Left lung (tissue), 10 donors: ENCODE measurements around the gene FRZB. TPM values are rescaled to one million over a fixed set of nuclear protein-coding genes. Genes with fewer than 3 reads are reported as not detected.

Source experiments
- ATAC-seq: fragments of 200-7000 bp; cut with Tn5 transposase; one replicate; pipeline ENCODE4 v1.9.1; 2020; ENCODE audit warnings: moderate library complexity
- DNase-seq, 4 donors: peaks; one replicate each; pipeline ENCODE4 v3.0.0-alpha.2; 2013 to 2020
- H3K27ac ChIP-seq, 2 donors: fragments of 200-600 bp; sonication (generic) in 1 of 2; one replicate each; pipeline versions ENCODE4 v1.5.0 to v1.8.0; 2020 to 2021
- H3K27me3 ChIP-seq, 2 donors: fragments of 200-600 bp; sonication (generic) in 1 of 2; one replicate each; pipeline versions ENCODE4 v1.5.0 to v1.8.0; 2020 to 2021
- H3K36me3 ChIP-seq, 2 donors: fragments of 200-600 bp; sonication (generic) in 1 of 2; one replicate each; pipeline versions ENCODE4 v1.5.0 to v1.8.0; 2020 to 2021
- H3K4me1 ChIP-seq, 2 donors: fragments of 200-600 bp; one replicate each; pipeline ENCODE4 v1.8.0; 2021
- H3K4me3 ChIP-seq, 2 donors: fragments of 200-600 bp; sonication (generic) in 1 of 2; one replicate each; pipeline versions ENCODE4 v1.5.0 to v1.8.0; 2020 to 2021; ENCODE audit warnings: mild to moderate bottlenecking in 1 of 2
- H3K9me3 ChIP-seq, 2 donors: fragments of 200-600 bp; sonication (generic) in 1 of 2; one replicate each; pipeline versions ENCODE4 v1.5.0 to v1.8.0; 2020 to 2021
- intact Hi-C, 2 donors: fragments of 100-400 bp; cut with DNase I; formaldehyde crosslinking; loops; one replicate each; pipeline versions ENCODE4 v1.11.2 to v1.14.2; 2022
- polyA plus RNA-seq, 6 donors: library from polyadenylated mRNA; unstranded; fragments of 120-200 nt; gene quantifications; one replicate each; pipeline ENCODE4 v1.2.1, GENCODE V29; 2013; ENCODE audit not compliant: insufficient read length in 6 of 6
- total RNA-seq, 2 donors: library from RNA; stranded (reverse); fragmentation: NEBNext Ultra II Directional; extraction: Animal tissue kit (Norgen Biotek cat#: 25700); gene quantifications; one replicate each; pipeline ENCODE4 v1.2.1, GENCODE V29; 2021
- TF ChIP-seq, protein P1 (sequence below), 2 donors: fragments of 200-600 bp; sonication (generic) in 1 of 2; IDR thresholded peaks; one replicate each; pipeline versions ENCODE4 v1.5.0 to v1.8.0; 2021; ENCODE audit warnings: antibody characterized with exemption in 2 of 2
- donor health status: DM: no; HTN: yes; CAD: no.
- donor health status: DM: no; HTN: no; CAD: no.

Gene FRZB
- total and polyA plus RNA-seq, 8 donors, result 0.76 to 3.8 (median 2.6) TPM

DNA sequence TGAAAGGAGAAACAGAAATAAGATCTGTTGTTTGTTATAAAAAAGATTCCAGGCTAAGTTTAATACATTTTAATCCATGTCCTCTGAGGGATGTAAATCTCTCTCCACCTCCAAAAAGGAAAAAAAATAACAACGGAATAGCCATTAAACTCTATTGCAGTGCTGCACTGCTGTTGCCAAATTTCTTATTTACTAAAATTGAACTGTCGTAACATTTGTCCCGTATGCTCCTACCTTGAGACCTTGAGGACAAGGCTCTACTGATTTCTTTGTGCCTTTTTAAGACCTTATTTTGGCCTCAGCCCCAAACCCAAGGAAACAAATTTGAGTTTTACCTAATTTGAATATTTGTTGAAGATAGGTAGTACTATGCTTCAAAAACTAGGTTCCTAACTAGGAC, 56.4 kb downstream of the FRZB start:
- no peaks in the 10 kb centered on the region for H3K36me3 ChIP-seq
- TF ChIP-seq, protein P1, sequence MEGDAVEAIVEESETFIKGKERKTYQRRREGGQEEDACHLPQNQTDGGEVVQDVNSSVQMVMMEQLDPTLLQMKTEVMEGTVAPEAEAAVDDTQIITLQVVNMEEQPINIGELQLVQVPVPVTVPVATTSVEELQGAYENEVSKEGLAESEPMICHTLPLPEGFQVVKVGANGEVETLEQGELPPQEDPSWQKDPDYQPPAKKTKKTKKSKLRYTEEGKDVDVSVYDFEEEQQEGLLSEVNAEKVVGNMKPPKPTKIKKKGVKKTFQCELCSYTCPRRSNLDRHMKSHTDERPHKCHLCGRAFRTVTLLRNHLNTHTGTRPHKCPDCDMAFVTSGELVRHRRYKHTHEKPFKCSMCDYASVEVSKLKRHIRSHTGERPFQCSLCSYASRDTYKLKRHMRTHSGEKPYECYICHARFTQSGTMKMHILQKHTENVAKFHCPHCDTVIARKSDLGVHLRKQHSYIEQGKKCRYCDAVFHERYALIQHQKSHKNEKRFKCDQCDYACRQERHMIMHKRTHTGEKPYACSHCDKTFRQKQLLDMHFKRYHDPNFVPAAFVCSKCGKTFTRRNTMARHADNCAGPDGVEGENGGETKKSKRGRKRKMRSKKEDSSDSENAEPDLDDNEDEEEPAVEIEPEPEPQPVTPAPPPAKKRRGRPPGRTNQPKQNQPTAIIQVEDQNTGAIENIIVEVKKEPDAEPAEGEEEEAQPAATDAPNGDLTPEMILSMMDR (IDR thresholded peaks at IDR 0.05), result no peak
- intact Hi-C loops, result no loop called here
- ATAC-seq, result no peak
- no peak overlapping the region for H3K27ac ChIP-seq
- no peak overlapping the region for H3K4me3 ChIP-seq
- H3K9me3 ChIP-seq, result no peaks in the 10 kb centered on the region
- no peaks in the 10 kb centered on the region for H3K4me1 ChIP-seq
- DNase-seq, result no peak
- no peaks in the 10 kb centered on the region for H3K27me3 ChIP-seq

DNA sequence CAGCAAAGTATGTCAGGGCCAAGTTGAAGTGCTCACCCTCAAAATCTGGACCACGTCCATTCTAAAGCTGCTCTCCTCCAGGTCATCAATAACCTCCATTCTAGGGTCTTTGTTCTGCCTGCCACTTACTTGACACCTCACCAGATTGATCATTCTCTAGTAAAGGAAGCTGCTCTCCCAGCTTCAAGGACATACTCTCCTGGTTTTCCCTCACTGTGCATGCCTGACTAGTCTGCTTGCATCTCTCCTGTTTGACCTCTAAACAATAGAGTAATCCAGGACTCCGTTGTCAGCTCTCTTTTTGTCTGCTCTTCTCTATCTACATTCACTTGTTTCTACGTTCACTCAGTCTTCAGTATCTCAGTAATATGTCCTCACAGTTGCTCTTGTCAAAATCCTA, 59.1 kb downstream of the FRZB start:
- Histone ChIP-seq H3K4me3 (no peak overlapping the region), H3K9me3 (no peaks in the 10 kb centered on the region), H3K27me3 (no peaks in the 10 kb centered on the region), H3K36me3 (no peaks in the 10 kb centered on the region), H3K27ac (no peak overlapping the region), H3K4me1 (no peaks in the 10 kb centered on the region)
- no peak for ATAC-seq
- DNase-seq, result no peak
- TF ChIP-seq, protein P1 (IDR thresholded peaks at IDR 0.05), result no peak
- intact Hi-C loops, result no loop called here

DNA sequence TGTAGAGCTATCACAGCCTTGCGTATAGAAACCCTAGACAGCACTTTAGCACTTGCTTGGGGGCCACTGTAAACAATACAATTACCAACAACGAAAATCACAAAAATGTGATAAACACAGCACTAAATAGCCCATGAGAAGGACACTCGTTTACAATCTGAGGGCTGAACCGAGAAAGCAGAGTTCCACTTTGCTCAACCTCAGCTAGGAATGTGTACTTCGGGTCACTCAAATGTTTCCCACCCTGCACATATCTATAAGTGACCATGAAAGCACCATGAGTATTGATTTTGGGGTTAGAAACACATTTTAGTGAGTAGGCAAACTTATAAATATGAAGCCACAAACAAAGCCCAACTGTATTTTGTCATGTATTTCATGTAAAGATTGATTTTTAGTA, 62.3 kb downstream of the FRZB start:
- no peak overlapping the region for H3K4me3 ChIP-seq
- intact Hi-C loops, result no loop called here
- H3K9me3 ChIP-seq, result no peaks in the 10 kb centered on the region
- no peak overlapping the region for H3K27ac ChIP-seq
- no peaks in the 10 kb centered on the region for H3K27me3 ChIP-seq
- TF ChIP-seq, protein P1 (IDR thresholded peaks at IDR 0.05), result no peak
- no peaks in the 10 kb centered on the region for H3K36me3 ChIP-seq
- DNase-seq, result no peak
- no peaks in the 10 kb centered on the region for H3K4me1 ChIP-seq
- ATAC-seq, result no peak

DNA sequence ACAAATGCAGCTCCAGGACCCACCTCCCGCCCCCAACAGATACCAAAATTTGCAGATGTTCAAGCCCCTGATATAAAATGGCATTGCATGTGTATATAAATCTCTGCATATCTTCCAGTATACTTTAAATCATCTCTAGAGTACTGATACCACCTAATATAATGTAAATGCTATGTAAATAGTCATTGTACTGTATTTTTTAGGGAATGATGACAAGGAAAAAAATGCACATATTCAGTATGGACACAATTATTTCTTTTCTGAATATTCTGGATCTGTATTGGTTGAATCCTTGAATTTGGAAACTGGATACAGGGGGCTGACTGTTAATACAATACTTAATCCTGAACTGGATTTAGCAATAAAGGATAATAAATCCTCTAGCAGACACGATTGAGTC, 67.7 kb downstream of the FRZB start:
- DNase-seq, result no peak
- no peaks in the 10 kb centered on the region for H3K9me3 ChIP-seq
- intact Hi-C loops, result no loop called here
- H3K4me3 ChIP-seq, result no peak overlapping the region
- H3K4me1 ChIP-seq, result no peaks in the 10 kb centered on the region
- no peak overlapping the region for H3K27ac ChIP-seq
- H3K36me3 ChIP-seq, result no peaks in the 10 kb centered on the region
- no peaks in the 10 kb centered on the region for H3K27me3 ChIP-seq
- TF ChIP-seq, protein P1 (IDR thresholded peaks at IDR 0.05), result no peak
- no peak for ATAC-seq

DNA sequence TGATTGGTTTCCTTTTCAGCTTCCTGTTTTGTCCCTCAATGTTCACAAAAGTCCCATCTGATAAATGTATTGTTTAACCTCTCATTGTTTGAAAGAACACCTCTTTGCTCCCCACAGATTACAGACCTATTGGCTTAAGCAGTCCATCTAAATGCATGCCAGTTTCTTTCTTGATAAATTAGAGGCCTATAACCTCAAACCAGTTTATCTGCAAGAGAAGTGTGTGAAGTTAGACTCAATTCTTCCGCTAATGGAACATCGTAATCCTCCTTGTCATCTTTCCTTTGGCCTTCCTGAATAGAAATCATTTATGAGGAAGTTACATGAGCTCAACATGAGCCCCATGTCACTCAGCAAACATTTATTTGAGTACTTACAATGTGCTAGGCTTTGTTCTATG, 74.0 kb downstream of the FRZB start:
- intact Hi-C loops, result no loop called here
- no peaks in the 10 kb centered on the region for H3K4me1 ChIP-seq
- H3K9me3 ChIP-seq, result no peaks in the 10 kb centered on the region
- H3K27ac ChIP-seq, result no peak overlapping the region
- H3K27me3 ChIP-seq, result no peaks in the 10 kb centered on the region
- no peaks in the 10 kb centered on the region for H3K36me3 ChIP-seq
- no peak overlapping the region for H3K4me3 ChIP-seq
- ATAC-seq (no peak), DNase-seq (no peak)
- TF ChIP-seq, protein P1 (IDR thresholded peaks at IDR 0.05), result no peak
